SK-N-SH (cell line): ENCODE results near the gene HTR3E.
"Not testable (repeated sequence)": the region's sequence is repeated elsewhere in the genome, so short reads cannot be mapped to it uniquely, and the experiment has no call there.

Source experiments
- CHD2 ChIP-seq: fragments of 150-350 bp; IDR thresholded peaks from 2 replicates; pipeline ENCODE4 v1.6.1; 2018; ENCODE audit warnings: low read length; ENCODE audit not compliant: partially characterized antibody
- EP300 ChIP-seq, 2 experiments: IDR thresholded peaks; 2 replicates each; pipeline versions ENCODE4 v1.4.0 to v1.6.1; 2012; ENCODE audit warnings: borderline replicate concordance in 1 of 2, low read depth in 1 of 2, low read length in 1 of 2
- GABPA ChIP-seq: IDR thresholded peaks from 2 replicates; pipeline ENCODE4 v1.4.0; 2012; ENCODE audit warnings: low read depth, mild to moderate bottlenecking
- MXI1 ChIP-seq: IDR thresholded peaks from 2 replicates; pipeline ENCODE4 v1.6.1; 2012; ENCODE audit warnings: mild to moderate bottlenecking, low read depth, low read length, improper control_type of control experiment
- POLR2AphosphoS5 ChIP-seq: IDR thresholded peaks from 2 replicates; pipeline ENCODE4 v1.6.1; 2012; ENCODE audit warnings: low read depth, low read length
- RAD21 ChIP-seq: IDR thresholded peaks from 2 replicates; pipeline ENCODE4 v1.6.1; 2012; ENCODE audit warnings: mild to moderate bottlenecking, low read length
- RFX5 ChIP-seq: IDR thresholded peaks from 2 replicates; pipeline ENCODE4 v1.6.1; 2012; ENCODE audit warnings: mild to moderate bottlenecking, improper control_type of control experiment, low read length
- SIN3A ChIP-seq: IDR thresholded peaks from 2 replicates; pipeline ENCODE4 v1.6.1; 2012; ENCODE audit warnings: low read depth, mild to moderate bottlenecking, low read length, moderate library complexity, borderline replicate concordance
- TF ChIP-seq, protein P1 (sequence below): fragments of 200-600 bp; sonication (generic); IDR thresholded peaks from 2 replicates; pipeline ENCODE4 v1.6.1; 2017; ENCODE audit warnings: antibody characterized with exemption, mild to moderate bottlenecking, moderate library complexity
- TF ChIP-seq, protein P2 (sequence below): IDR thresholded peaks from 2 replicates; pipeline ENCODE4 v1.4.0; 2012; ENCODE audit warnings: low read depth
- TF ChIP-seq, protein P3 (sequence below): IDR thresholded peaks from 2 replicates; pipeline ENCODE4 v1.4.0; 2012; ENCODE audit warnings: low read depth, borderline replicate concordance

DNA sequence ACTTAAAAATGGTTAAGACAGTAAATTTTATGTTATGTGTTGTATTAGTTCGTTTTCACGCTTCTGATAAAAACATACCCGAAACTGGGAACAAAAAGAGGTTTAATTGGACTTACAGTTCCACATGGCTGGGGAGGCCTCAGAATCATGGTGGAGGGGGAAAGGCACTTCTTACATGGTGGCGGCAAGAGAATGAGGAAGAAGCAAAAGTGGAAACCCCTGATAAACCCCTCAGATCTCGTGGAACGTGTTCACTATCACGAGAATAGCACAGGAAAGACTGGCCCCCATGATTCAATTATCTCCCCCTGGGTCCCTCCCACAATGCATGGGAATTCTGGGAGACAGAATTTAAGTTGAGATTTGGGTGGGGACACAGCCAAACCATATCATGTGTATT is 25.7 kb upstream of the HTR3E start:
- not testable (repeated sequence) for TF ChIP-seq EP300 (IDR thresholded peaks at IDR 0.05; ENCODE audit: borderline replicate concordance in 1 of 2, low read depth in 1 of 2, low read length in 1 of 2); GABPA; POLR2AphosphoS5; CHD2; RAD21; SIN3A; MXI1; RFX5
- TF ChIP-seq, protein P1, sequence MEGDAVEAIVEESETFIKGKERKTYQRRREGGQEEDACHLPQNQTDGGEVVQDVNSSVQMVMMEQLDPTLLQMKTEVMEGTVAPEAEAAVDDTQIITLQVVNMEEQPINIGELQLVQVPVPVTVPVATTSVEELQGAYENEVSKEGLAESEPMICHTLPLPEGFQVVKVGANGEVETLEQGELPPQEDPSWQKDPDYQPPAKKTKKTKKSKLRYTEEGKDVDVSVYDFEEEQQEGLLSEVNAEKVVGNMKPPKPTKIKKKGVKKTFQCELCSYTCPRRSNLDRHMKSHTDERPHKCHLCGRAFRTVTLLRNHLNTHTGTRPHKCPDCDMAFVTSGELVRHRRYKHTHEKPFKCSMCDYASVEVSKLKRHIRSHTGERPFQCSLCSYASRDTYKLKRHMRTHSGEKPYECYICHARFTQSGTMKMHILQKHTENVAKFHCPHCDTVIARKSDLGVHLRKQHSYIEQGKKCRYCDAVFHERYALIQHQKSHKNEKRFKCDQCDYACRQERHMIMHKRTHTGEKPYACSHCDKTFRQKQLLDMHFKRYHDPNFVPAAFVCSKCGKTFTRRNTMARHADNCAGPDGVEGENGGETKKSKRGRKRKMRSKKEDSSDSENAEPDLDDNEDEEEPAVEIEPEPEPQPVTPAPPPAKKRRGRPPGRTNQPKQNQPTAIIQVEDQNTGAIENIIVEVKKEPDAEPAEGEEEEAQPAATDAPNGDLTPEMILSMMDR = not testable (repeated sequence)
- TF ChIP-seq, protein P2, sequence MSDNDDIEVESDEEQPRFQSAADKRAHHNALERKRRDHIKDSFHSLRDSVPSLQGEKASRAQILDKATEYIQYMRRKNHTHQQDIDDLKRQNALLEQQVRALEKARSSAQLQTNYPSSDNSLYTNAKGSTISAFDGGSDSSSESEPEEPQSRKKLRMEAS = not testable (repeated sequence)
- TF ChIP-seq, protein P3, sequence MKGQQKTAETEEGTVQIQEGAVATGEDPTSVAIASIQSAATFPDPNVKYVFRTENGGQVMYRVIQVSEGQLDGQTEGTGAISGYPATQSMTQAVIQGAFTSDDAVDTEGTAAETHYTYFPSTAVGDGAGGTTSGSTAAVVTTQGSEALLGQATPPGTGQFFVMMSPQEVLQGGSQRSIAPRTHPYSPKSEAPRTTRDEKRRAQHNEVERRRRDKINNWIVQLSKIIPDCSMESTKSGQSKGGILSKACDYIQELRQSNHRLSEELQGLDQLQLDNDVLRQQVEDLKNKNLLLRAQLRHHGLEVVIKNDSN = not testable (repeated sequence)
